ENCODE data around the gene EPB41L2. TPM values are rescaled to one million over a fixed set of nuclear protein-coding genes. Genes with fewer than 3 reads are reported as not detected.

The EPB41L2 gene
- total RNA-seq, 1 donor from 2014 or later = 124 TPM

DNA sequence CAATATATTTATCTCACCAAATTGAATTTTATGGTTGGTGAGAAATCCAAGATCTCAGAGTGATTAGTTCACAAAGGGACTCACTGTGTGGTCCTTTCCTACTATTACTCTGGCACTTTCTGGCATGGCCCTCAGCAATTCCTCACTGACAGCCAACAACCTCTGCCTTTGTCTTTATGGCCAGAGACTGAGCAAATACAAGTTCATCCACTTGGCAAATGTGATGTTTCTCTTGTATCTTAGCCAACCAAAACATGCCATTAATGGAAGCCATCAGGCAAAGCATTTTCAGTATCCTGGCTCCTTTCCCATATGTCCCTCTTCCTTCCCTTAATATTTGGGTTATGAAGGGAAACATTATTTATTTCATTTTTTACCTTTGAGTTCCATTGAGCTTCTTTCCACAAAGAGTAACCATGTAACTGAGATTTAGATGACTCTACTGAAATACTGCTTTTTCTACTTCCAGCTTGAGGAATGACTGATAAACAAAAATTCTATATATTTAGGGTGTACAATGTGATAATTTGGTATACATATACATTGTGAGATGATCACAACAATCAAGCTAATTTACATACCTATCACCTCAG lies 266.6 kb downstream of the EPB41L2 start:
- TF ChIP-seq, protein P1, sequence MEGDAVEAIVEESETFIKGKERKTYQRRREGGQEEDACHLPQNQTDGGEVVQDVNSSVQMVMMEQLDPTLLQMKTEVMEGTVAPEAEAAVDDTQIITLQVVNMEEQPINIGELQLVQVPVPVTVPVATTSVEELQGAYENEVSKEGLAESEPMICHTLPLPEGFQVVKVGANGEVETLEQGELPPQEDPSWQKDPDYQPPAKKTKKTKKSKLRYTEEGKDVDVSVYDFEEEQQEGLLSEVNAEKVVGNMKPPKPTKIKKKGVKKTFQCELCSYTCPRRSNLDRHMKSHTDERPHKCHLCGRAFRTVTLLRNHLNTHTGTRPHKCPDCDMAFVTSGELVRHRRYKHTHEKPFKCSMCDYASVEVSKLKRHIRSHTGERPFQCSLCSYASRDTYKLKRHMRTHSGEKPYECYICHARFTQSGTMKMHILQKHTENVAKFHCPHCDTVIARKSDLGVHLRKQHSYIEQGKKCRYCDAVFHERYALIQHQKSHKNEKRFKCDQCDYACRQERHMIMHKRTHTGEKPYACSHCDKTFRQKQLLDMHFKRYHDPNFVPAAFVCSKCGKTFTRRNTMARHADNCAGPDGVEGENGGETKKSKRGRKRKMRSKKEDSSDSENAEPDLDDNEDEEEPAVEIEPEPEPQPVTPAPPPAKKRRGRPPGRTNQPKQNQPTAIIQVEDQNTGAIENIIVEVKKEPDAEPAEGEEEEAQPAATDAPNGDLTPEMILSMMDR (IDR thresholded peaks at IDR 0.05) = no peak
- Histone ChIP-seq H3K27ac (no peak overlapping the region), H3K9me3 (peaks cover 5% of the 10 kb centered on the region), H3K4me3 (no peak overlapping the region), H3K36me3 (no peaks in the 10 kb centered on the region), H3K4me1 (no peaks in the 10 kb centered on the region), H3K27me3 (ENCODE audit: low read depth) (no peaks in the 10 kb centered on the region)
- intact Hi-C loops (cut with DNase I) = no loop called here
- ATAC-seq = no peak
- DNase-seq = no peak

DNA sequence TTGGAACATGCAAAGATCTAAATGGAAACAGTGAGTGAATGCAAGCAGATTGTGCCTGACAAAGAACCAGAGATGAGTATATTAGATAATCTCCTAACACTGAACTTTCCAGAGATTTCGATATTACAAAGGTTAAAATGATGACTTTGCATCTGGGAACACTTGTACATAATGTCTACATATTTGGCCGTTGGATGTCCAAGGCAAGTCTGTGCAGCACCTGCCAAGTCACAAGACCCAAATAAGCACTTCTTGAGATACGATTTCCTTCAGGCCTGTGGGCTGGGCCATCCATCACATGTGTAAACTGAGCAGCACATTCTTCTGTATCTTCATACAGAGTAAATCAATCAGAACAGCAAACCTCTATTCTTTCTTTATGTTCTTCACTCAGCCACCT lies 268.3 kb downstream of the EPB41L2 start:
- TF ChIP-seq, protein P1 (IDR thresholded peaks at IDR 0.05) = no peak
- no peak for DNase-seq
- Histone ChIP-seq H3K27me3 (ENCODE audit: low read depth) (no peaks in the 10 kb centered on the region), H3K4me3 (no peak overlapping the region), H3K27ac (no peak overlapping the region), H3K9me3 (no peaks in the 10 kb centered on the region), H3K36me3 (no peaks in the 10 kb centered on the region), H3K4me1 (no peaks in the 10 kb centered on the region)
- ATAC-seq = no peak
- intact Hi-C loops (cut with DNase I) = no loop called here

DNA sequence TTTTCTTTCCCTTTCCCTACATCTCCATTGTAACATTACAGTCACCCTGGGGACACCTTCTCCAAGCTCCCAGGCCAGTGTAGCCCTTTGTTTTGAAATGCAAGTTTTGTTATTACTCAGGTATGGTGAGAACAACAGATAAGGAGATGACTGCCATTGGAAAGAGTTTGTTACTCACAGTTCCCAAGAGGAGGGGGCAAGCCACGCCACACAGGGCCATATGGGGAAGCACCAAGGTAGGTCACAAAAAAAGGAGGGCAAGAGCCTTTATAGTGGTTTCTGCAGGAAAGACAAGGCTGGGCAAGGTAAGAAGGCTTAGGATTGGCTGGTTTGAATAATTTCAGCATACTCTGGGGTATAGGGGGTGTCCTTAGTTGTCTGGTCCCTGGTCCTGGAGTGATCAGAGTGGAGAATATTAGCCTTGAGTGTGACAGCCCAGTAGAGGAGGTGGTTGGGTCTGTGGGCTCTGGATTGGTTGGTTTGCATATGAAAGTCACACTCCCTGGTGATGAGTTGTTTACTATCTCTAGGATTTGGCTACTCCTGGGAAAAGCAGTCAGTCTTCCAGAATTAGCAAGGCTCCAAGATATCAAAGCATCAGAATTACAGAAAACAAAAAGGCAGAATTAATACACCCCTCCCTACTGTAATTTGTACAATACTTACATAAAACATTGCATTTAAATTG lies 268.9 kb downstream of the EPB41L2 start:
- ATAC-seq (no peak), DNase-seq (no peak)
- no peaks in the 10 kb centered on the region for H3K4me1 ChIP-seq
- H3K27ac ChIP-seq = no peak overlapping the region
- H3K4me3 ChIP-seq = no peak overlapping the region
- no peaks in the 10 kb centered on the region for H3K36me3 ChIP-seq
- intact Hi-C loops (cut with DNase I) = no loop called here
- no peaks in the 10 kb centered on the region for H3K27me3 ChIP-seq (ENCODE audit: low read depth)
- TF ChIP-seq, protein P1 (IDR thresholded peaks at IDR 0.05) = no peak
- no peaks in the 10 kb centered on the region for H3K9me3 ChIP-seq

Other genes starting within 250 kb of the EPB41L2 start
- gene SMLR1, start 235.8 kb downstream of the EPB41L2 start, total RNA-seq = not detected
- gene AKAP7, start 72.2 kb upstream of the EPB41L2 start, total RNA-seq = 11.0 TPM